HG03196 (cell line): ENCODE data around the gene SFSWAP.
"Not testable (repeated sequence)": the region's sequence is repeated elsewhere in the genome, so short reads cannot be mapped to it uniquely, and the experiment has no call there.

ENCODE experiments used
- ATAC-seq: cut with Tn5 transposase; IDR thresholded peaks from one replicate; pipeline ENCODE4 v1.9.1; 2021; ENCODE audit not compliant: unreplicated experiment

Gene SFSWAP

GRCh38 chr12:131756441-131756840 is 45.6 kb downstream of the SFSWAP start:
- ATAC-seq = no peak

DNA sequence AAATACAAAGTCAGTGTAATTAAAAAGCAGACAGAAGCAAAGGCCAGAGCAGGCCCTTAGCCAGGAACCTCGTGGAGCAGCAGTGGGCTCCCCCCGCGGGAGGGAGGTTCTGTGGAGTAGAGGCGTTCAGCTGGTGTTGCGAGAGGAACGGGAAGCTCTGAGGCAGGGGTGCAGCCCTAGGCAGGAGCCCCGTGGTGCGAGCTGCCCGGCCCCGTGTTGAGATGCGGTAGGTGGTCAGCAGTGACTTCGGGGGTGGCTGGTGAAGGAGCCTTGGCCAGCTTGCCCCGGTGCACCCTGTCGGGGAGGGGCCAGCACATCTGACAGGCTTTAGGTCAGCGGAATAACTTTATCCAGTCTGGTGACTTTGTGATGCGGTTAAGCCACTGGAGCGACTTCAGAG is 46.2 kb downstream of the SFSWAP start:
- ATAC-seq = no peak

DNA sequence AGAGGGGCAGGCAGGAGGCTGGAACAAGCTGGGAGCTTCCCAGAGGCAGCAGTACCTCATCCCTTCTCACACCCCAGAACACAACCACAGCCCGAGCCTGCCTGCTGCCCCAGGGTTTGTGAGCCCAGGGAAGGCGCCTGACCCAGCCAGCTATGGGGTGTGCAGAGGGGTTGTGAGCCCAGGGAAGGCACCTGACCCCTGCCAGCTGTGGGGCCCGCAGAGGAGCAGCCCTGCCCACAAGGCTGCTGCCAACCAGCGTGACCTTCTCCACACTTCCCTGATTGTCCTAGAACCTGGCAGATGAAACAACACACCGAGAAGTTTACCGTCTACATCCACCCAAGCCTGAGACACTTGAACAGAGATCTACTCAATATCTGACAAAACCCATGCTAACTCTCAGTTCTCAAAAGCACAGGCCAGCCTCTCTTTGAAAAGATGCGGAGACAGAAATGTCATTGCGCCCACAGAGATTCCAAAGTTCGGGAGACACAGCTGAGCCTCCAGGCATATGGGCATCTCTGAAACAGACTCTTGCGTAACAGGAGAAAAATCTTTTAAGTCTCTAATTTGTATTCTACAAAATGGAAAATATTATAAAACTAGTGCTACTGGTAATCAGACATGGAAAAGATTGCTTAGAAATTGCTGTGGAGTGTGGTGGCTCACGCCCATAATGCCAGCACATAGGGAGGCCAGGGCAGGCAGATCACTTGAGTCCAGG is 47.3 kb downstream of the SFSWAP start:
- no peak for ATAC-seq

DNA sequence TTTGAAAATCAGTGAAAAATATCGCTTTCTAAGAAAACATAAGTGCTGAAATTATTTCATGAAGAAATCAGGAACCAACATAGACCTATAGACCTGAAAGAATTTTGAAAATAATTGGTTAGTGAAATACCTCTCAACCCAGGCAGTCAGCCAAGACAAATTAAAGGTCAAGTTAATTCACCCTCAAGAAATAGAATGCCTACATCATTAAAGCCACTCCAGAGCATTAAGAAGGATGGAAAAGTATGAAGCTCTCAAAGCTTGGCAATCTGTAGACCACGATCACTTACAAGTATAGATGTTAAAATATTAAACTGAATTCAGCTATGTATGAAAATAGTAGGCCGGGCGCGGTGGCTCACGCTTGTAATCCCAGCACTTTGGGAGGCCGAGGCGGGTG is 48.3 kb downstream of the SFSWAP start:
- no peak for ATAC-seq

DNA sequence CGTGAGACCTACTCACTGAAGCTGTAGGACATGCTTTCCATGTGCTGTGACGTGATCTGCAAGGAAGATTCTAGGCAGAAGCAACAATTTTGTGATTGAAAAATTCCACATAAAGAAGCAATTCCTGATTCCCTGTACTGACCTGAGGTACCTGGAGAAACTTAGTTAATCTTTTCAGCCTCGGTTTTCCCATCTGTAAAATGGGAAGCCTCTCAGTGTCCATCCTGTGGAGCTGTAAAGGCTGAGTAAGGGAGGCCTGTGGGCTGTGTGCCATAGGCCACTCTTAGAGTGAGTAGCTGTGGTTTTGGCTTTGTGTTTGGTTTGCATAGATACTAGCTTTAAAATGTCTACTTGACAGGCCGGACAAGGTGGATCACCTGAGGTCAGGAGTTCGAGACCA is 50.7 kb downstream of the SFSWAP start:
- ATAC-seq = no peak

GRCh38 chr12:131764738-131765137 is 53.8 kb downstream of the SFSWAP start:
- no peak for ATAC-seq

- no peak for ATAC-seq
Observed at GRCh38 chr12:131765961-131766360, 55.1 kb downstream of the SFSWAP start.

GRCh38 chr12:131766382-131767107 is 55.7 kb downstream of the SFSWAP start:
- no peak for ATAC-seq

DNA sequence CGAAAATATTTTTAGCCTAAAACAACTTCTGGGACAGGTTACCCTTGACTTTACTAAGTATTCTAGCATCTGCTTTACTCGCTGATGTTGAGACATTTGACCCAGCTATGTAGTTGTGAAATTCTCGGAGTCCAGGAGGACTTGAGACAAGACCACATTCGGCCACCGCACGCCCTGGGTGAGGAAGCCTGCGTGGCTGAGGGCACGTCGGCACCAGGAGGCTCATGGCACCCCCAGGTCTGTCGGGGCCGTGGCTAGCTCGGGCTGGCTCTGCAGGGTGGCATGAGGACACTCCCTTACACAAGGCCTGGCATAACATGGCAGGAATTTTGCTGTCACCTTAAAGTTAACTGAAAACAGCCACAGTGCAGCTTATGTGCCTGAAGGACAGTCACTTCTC is 59.2 kb downstream of the SFSWAP start:
- ATAC-seq = no peak

DNA sequence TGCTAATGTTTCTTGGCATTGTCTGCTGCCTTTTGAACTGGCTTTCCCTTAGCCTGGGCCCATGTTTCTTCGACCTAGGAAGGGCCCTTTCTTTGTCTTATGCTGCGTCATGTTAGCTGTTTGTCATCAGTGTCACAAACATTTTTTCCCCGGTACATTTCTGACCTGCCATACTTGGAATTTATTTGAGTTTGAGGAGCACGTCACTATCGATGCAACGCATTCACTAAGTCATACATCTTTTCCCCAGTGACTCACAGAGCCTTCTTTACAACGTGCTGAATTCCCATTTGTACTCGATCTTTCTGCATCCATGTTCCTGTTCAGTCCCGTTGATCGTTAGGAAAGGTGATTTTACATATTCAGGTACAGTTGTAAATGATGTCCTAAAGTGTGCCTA is 61.1 kb downstream of the SFSWAP start:
- no peak for ATAC-seq

DNA sequence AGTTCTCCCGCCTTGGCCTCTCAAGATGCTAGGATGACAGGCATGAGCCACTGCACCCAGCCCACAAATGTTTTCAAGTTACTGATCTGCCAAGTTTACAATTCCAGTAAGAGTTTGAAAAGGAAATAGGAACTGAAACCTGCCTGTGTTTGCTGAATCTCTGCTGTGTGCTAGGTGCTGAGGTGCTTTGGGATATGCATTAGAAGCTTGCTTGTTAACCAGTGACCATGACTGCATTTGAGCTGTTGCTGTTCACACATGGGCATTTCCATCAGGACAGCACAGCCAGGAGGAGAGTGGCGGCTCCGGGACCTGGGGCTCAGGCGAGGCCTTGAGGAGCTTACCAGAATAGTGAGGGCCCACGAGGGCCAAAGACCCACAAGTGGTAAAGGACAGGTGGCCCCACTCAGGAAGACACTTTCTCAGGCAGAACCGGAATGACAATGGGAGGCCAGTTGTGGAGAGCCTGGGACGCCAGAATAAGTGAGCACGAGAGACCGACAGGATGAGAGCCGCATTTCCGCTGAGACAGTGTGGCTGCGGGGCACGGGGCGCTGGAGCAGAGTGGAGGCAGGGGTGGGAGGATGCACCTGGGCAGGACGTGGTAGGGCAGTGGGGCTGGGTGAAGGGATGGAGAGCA is 62.8 kb downstream of the SFSWAP start:
- peak; percentile 71 for ATAC-seq

GRCh38 chr12:131774576-131775391 is 63.9 kb downstream of the SFSWAP start:
- no peak for ATAC-seq

- no peak for ATAC-seq
Observed at GRCh38 chr12:131775392-131776236, 64.7 kb downstream of the SFSWAP start.

- peak; percentile 53 for ATAC-seq
Observed at GRCh38 chr12:131776237-131776889, 65.5 kb downstream of the SFSWAP start.

DNA sequence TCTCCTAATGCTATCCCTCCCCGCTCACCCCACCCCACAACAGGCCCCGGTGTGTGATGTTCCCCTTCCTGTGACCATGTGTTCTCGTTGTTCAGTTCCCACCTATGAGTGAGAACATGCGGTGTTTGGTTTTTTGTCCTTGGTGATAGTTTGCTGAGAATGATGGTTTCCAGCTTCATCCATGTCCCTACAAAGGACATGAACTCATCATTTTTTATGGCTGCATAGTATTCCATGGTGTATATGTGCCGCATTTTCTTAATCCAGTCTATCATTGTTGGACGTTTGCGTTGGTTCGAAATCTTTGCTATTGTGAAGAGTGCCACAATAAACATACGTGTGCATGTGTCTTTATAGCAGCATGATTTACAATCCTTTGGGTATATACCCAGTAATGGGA is 66.4 kb downstream of the SFSWAP start:
- ATAC-seq = not testable (repeated sequence)

DNA sequence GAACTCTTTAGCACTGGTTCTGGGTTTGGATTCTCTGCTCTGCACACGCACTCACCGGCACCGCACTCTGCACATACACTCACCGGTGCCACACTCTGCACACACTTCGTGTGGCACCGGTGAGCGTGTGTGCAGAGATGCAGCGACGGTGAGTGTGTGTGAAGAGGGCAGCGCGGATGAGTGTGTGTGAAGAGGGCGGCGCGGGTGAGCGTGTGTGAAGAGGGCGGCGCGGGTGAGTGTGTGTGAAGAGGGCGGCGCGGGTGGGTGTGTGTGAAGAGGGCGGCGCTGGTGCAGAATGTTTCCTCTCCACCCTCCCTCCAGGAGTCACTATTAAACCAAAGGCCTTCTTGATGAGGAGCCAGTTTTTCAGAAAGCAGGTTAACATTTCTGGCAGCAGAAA is 68.1 kb downstream of the SFSWAP start:
- no peak for ATAC-seq

- ATAC-seq = no peak
Observed at GRCh38 chr12:131782061-131782460, 71.2 kb downstream of the SFSWAP start.

DNA sequence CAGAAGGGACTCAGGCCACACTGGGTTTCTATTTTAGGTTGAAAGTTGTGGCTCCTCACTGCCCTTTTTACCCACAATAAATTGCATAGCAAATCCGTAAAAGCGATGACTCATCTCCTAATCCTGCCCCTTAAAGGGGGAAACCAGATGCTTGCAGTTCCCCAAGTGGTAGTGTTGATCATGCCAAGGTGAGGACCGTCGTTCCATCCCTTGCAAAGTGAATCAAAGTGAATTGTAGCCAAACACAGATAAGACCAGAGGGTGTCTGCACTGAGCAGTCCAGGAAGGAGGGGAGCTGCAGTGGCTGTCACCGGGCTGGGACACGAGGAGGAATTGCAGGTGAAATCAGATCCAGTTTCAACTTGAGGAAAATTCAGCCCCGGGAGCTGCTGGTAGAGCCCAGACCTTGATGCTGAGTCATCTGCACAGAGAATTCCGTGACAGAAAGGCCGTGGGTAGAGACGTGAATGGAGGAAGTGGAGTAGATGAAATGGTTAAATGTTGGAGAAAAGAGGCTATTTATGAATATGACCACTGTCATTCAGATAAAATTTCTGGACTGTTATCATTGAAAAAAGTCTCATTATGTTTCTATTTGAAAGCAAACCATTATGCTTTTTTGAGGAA is 73.1 kb downstream of the SFSWAP start:
- ATAC-seq = peak; percentile 55
